Activated naive CD4-positive, alpha-beta T cell treated with anti-CD3 and anti-CD28 coated beads, Interleukin-2, amount 50 U/mL, for 16 hours (primary cell): ENCODE measurements around the gene MDM4.
A peak's percentile ranks its signal among the peaks of the same experiment; 100 is the strongest.
"Not testable (repeated sequence)": the region's sequence is repeated elsewhere in the genome, so short reads cannot be mapped to it uniquely, and the experiment has no call there.

ENCODE experiments used
- DNase-seq: peaks from one replicate; pipeline ENCODE4 v3.0.0-alpha.2; 2020

Gene MDM4

GRCh38 chr1:204493145-204493983 lies 22.8 kb upstream of the MDM4 start:
- no peak for DNase-seq

- peak; percentile 49 for DNase-seq
Measured at GRCh38 chr1:204493984-204494280, 22.3 kb upstream of the MDM4 start.

GRCh38 chr1:204494281-204495077 lies 21.7 kb upstream of the MDM4 start, which contains the start of gene PIK3C2B:
PIK3C2B (minus strand) TSS chr1:204494805; CDS start chr1:204469802, 25,003 bp downstream.
- peak; percentile 74 for DNase-seq

- no peak for DNase-seq
Measured at GRCh38 chr1:204495078-204495753, 21.0 kb upstream of the MDM4 start.

DNA sequence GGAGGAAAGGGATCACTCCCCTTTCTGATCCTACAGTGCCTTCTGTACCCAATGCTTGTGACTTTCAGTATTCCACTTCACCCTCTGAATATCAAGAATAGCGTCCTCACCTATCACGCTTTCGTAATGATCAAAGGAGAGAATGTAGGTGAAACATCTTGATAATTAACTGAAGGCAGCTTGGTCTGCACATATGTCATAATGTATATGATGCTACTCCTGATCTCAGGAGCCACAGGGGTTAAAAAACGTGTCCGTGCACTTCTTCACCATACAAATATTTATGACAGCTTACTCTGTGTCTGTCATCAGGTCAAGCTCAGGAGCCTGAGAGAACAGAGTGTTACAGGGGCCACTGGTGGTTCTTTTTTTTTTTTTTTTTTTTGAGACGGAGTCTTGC lies 20.4 kb upstream of the MDM4 start:
- DNase-seq = no peak

- no peak for DNase-seq
Measured at GRCh38 chr1:204498981-204499380, 17.2 kb upstream of the MDM4 start.

DNA sequence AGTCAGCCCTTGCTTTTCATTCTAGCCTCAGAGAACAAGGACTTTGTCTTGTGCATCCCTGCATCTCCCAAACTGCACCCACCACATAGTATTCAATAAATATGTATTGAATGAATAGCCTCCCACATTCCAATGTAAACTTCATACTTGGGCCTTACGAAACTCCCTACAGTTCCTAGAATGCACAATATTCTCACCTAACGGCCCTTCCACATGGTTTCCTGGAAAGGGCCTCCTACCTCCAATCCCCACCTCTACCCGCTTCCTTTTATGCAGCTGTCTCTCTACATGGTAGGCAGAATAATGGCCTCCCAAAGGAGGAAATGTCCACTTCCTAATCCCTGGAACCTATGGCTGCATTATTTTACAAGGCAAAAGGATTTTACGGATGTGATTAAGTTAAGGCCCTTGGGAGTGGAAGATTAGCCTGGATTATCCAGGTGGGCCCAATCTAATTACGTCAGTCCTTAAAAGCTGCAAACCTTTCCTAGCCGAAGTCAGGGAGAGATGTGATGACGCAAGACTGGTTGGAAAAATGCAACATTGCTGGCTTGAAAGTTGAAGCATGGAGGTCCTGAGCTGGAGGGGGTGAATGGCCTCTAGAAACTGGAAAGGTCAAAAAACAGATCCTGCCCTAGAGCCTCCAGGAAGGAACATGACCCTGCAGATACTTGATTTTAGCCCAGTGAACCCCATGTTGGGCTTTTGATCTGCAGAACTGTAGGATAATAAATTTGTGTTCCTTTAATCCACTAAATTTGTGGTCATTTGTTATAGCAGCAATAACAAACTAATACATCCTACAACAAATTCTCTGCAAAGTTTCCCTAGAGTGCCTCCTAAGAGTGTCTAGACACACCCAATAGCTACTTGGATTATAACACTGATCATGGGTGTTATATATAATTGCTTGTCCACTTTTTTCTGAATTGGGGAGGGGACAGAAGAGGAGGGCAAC lies 16.4 kb upstream of the MDM4 start:
- no peak for DNase-seq

- DNase-seq = no peak
Measured at GRCh38 chr1:204502241-204502640, 14.0 kb upstream of the MDM4 start.

- DNase-seq = no peak
Measured at GRCh38 chr1:204503122-204503912, 12.9 kb upstream of the MDM4 start.

GRCh38 chr1:204503913-204504519 lies 12.2 kb upstream of the MDM4 start:
- no peak for DNase-seq

GRCh38 chr1:204505674-204506200 lies 10.5 kb upstream of the MDM4 start:
- DNase-seq = no peak

DNA sequence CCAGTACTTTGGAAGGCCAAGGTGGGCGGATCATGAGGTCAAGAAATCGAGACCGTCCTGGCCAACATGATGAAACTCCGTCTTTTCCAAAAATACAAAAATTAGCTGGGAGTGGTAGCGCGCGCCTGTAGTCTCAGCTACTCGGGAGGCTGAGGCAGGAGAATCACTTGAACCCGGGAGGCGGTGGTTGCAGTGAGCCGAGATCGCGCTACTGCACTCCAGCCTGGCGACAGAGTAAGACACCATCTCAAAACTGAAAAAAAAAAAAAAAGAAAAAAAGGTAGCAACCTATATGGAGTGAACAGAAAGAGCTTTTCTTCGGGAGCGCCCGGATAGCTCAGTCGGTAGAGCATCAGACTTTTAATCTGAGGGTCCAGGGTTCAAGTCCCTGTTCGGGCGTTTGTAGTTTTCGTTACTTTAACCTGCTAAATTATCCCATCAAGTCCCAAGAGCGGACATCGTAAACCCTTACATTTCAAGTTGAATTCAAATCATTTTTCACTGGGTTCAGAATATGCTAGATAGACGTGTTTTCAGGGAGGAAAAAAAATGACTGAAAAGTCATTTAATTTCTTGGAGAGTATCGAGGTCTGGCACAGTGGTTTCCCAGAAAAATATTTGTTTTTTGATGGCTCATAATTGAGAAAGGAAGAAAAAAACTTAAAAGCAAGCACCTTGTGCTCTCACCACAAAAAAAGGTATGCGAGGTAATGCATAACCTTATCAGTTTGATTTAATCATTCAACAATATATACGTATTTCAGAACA lies 9.8 kb upstream of the MDM4 start:
- DNase-seq = peak; percentile 69

DNA sequence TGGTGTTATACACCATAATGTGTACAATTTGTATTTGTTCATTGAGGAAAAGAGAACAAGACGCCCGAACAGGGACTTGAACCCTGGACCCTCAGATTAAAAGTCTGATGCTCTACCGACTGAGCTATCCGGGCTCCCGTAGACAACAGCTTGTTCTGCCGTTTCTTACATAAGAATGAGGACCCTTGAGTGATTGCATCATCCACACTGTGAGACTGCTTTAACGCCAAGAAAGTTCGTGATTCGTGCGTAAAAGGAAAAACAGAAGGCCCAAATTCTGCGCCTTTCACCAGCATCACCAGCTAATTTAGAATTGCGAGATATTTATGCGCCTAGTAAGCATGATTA lies 9.3 kb upstream of the MDM4 start:
- DNase-seq = peak; percentile 79

GRCh38 chr1:204507317-204508105 lies 8.7 kb upstream of the MDM4 start:
- no peak for DNase-seq

GRCh38 chr1:204509186-204509635 lies 7.0 kb upstream of the MDM4 start:
- no peak for DNase-seq

- DNase-seq = no peak
Measured at GRCh38 chr1:204511366-204511765, 4.8 kb upstream of the MDM4 start.

- DNase-seq = peak; percentile 33
Measured at GRCh38 chr1:204513117-204513716, 3.0 kb upstream of the MDM4 start.

DNA sequence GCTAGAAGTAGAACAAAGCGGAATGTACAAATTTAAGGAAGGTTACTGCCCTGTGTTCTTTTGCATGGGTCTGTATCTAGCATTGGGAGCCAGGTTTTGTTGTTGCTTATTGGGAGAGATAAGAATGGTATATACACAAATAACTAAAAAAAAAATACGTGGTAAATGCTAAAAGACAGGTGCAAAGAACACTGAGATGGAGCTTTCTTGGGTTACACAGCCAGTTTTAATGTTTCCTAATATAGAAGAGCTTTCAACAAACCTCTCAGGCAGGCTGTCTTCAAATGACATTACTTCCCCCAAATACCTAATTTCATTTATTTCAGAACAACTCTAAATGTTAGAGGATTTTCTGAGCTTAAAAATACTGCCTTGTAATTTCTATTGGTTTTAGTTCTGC lies 1.4 kb upstream of the MDM4 start:
- no peak for DNase-seq

DNA sequence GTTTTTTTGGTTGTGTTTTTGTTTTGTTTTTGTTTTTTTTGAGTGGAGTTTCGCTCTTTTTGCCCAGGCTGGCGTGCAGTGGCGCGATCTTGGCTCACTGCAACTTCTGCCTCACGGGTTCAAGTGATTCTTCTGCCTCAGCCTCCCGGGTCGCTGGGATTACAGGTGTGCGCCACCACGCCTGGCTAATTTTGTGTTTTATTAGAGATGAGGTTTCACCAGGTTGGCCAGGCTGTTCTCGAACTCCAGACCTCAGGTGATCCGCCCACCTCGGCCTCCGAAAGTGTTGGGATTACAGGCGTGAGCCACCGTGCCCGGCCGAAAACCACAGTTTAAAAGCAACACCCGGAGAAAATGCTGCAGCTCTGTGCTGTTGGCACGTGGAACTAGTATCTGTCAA lies 1.2 kb downstream of the MDM4 start:
- not testable (repeated sequence) for DNase-seq
